Mesendoderm (in vitro differentiated cells): ENCODE measurements around the gene SELENOK.

Experiments
- DNase-seq: peaks from one replicate; pipeline ENCODE4 v3.0.0; 2013
- H2AK5ac ChIP-seq: 2 replicates; pipeline ENCODE4 v1.6.1; 2013; ENCODE audit warnings: low read length, inconsistent platforms
- H2BK120ac ChIP-seq: 2 replicates; pipeline ENCODE4 v1.6.1; 2013; ENCODE audit warnings: low read depth, mild to moderate bottlenecking, low read length, moderate library complexity, mixed read lengths
- H2BK15ac ChIP-seq: replicated peaks from 2 replicates; pipeline ENCODE4 v1.6.1; 2013; ENCODE audit warnings: low read depth, mild to moderate bottlenecking, moderate library complexity
- H2BK5ac ChIP-seq: 2 replicates; pipeline ENCODE4 v1.6.1; 2013; ENCODE audit warnings: low read length, inconsistent platforms
- H3K18ac ChIP-seq: 2 replicates; pipeline ENCODE4 v1.6.1; 2013; ENCODE audit warnings: mild to moderate bottlenecking, low read length, mixed read lengths
- H3K23ac ChIP-seq: one replicate; pipeline ENCODE4 v1.6.1; 2013; ENCODE audit warnings: low read length
- H3K27ac ChIP-seq: 2 replicates; pipeline ENCODE4 v1.5.1; 2013; ENCODE audit warnings: low read depth, mild to moderate bottlenecking, inconsistent platforms, low read length, moderate library complexity
- H3K27me3 ChIP-seq: 2 replicates; pipeline ENCODE4 v1.6.1; 2013; ENCODE audit warnings: low read length, control low read depth, mild to moderate bottlenecking, inconsistent platforms; ENCODE audit not compliant: insufficient read depth, poor library complexity
- H3K36me3 ChIP-seq: 2 replicates; pipeline ENCODE4 v1.6.1; 2013; ENCODE audit warnings: low read length, inconsistent platforms; ENCODE audit not compliant: control insufficient read depth, insufficient read depth
- H3K4ac ChIP-seq: one replicate; pipeline ENCODE4 v1.6.1; 2013; ENCODE audit warnings: low read depth, mild to moderate bottlenecking, low read length, moderate library complexity
- H3K4me1 ChIP-seq: 2 replicates; pipeline ENCODE4 v1.6.1; 2013; ENCODE audit warnings: low read depth, low read length, inconsistent platforms; ENCODE audit not compliant: control insufficient read depth
- H3K4me2 ChIP-seq: 2 replicates; pipeline ENCODE4 v1.6.1; 2013; ENCODE audit warnings: low read length
- H3K4me3 ChIP-seq: 2 replicates; pipeline ENCODE4 v1.5.1; 2013; ENCODE audit warnings: mild to moderate bottlenecking, low read length
- H3K56ac ChIP-seq: one replicate; pipeline ENCODE4 v1.6.1; 2013; ENCODE audit warnings: low read length
- H3K79me1 ChIP-seq: 2 replicates; pipeline ENCODE4 v1.6.1; 2013; ENCODE audit warnings: low read length, inconsistent platforms
- H3K79me2 ChIP-seq: 2 replicates; pipeline ENCODE4 v1.6.1; 2013; ENCODE audit warnings: mild to moderate bottlenecking, low read length; ENCODE audit not compliant: control insufficient read depth, insufficient read depth
- H3K9ac ChIP-seq: 2 replicates; pipeline ENCODE4 v1.6.1; 2013; ENCODE audit warnings: low read length, inconsistent platforms
- H4K5ac ChIP-seq: one replicate; pipeline ENCODE4 v1.6.1; 2013; ENCODE audit warnings: low read length
- H4K8ac ChIP-seq: one replicate; pipeline ENCODE4 v1.6.1; 2013; ENCODE audit warnings: low read depth, mild to moderate bottlenecking, control low read depth, low read length, moderate library complexity
- WGBS: extraction: QIAGEN DNeasy Blood & Tissue Kit; methylation state at CpG from one replicate; pipeline ENCODE4 v1.1.7; 2013; ENCODE audit warnings: low lambda C conversion rate, missing lambda C conversion rate; ENCODE audit not compliant: insufficient coverage; ENCODE audit errors: extremely low coverage; 5-methylcytosine and 5-hydroxymethylcytosine counted together

The SELENOK gene

GRCh38 chr3:53913401-53913800 lies 21.7 kb upstream of the SELENOK start:
- Histone ChIP-seq H4K5ac (no peak overlapping the region), H3K27ac (no peak overlapping the region), H3K36me3 (no peaks in the 10 kb centered on the region), H3K4ac (no peak overlapping the region), H3K18ac (no peak overlapping the region), H3K4me2 (no peak overlapping the region), H2BK5ac (no peak overlapping the region), H3K56ac (no peak overlapping the region), H2AK5ac (no peak overlapping the region), H3K9ac (no peak overlapping the region), H3K79me2 (no peaks in the 10 kb centered on the region), H3K4me1 (no peaks in the 10 kb centered on the region), H2BK15ac (no peak overlapping the region), H2BK120ac (no peak overlapping the region), H3K27me3 (no peaks in the 10 kb centered on the region), H3K4me3 (no peak overlapping the region), H4K8ac (no peak overlapping the region), H3K23ac (no peak overlapping the region), H3K79me1 (no peaks in the 10 kb centered on the region)
- no CpG with 5 or more reads among the region's 8 CpGs for WGBS
- DNase-seq: peak; percentile 6

- no peak overlapping the region for H4K5ac ChIP-seq
- no peak overlapping the region for H2BK120ac ChIP-seq
- no peaks in the 10 kb centered on the region for H3K36me3 ChIP-seq
- H4K8ac ChIP-seq: no peak overlapping the region
- no peak overlapping the region for H2BK15ac ChIP-seq
- no peaks in the 10 kb centered on the region for H3K79me1 ChIP-seq
- no peak overlapping the region for H3K4me3 ChIP-seq
- H3K79me2 ChIP-seq: no peaks in the 10 kb centered on the region
- no peak overlapping the region for H2BK5ac ChIP-seq
- no peak overlapping the region for H3K23ac ChIP-seq
- H3K27ac ChIP-seq: no peak overlapping the region
- no peak overlapping the region for H3K4me2 ChIP-seq
- H3K56ac ChIP-seq: no peak overlapping the region
- peak; percentile 38 for DNase-seq
- H3K18ac ChIP-seq: no peak overlapping the region
- H3K27me3 ChIP-seq: peaks cover 2% of the 10 kb centered on the region
- no CpG with 5 or more reads among the region's 5 CpGs for WGBS
- no peak overlapping the region for H3K9ac ChIP-seq
- no peaks in the 10 kb centered on the region for H3K4me1 ChIP-seq
- H3K4ac ChIP-seq: no peak overlapping the region
- no peak overlapping the region for H2AK5ac ChIP-seq
Observed at GRCh38 chr3:53902711-53903110, 11.1 kb upstream of the SELENOK start.

GRCh38 chr3:53902067-53902466 lies 10.4 kb upstream of the SELENOK start:
- H2BK15ac ChIP-seq: no peak overlapping the region
- H3K36me3 ChIP-seq: no peaks in the 10 kb centered on the region
- no peak overlapping the region for H3K4ac ChIP-seq
- H2BK120ac ChIP-seq: no peak overlapping the region
- H3K27me3 ChIP-seq: peaks cover 2% of the 10 kb centered on the region
- no peaks in the 10 kb centered on the region for H3K79me2 ChIP-seq
- no peak overlapping the region for H2BK5ac ChIP-seq
- H4K8ac ChIP-seq: no peak overlapping the region
- H3K9ac ChIP-seq: no peak overlapping the region
- H2AK5ac ChIP-seq: no peak overlapping the region
- no peak overlapping the region for H3K4me3 ChIP-seq
- no peak overlapping the region for H3K18ac ChIP-seq
- H3K79me1 ChIP-seq: no peaks in the 10 kb centered on the region
- H3K4me2 ChIP-seq: no peak overlapping the region
- no CpG with 5 or more reads among the region's 1 CpG for WGBS
- no peak overlapping the region for H4K5ac ChIP-seq
- no peak overlapping the region for H3K23ac ChIP-seq
- H3K4me1 ChIP-seq: no peaks in the 10 kb centered on the region
- H3K56ac ChIP-seq: no peak overlapping the region
- H3K27ac ChIP-seq: no peak overlapping the region
- no peak for DNase-seq

- Histone ChIP-seq H3K27ac (no peak overlapping the region), H3K23ac (no peak overlapping the region), H3K18ac (no peak overlapping the region), H2AK5ac (no peak overlapping the region), H3K36me3 (no peaks in the 10 kb centered on the region), H4K5ac (no peak overlapping the region), H3K4me2 (no peak overlapping the region), H4K8ac (no peak overlapping the region), H2BK15ac (no peak overlapping the region), H3K56ac (no peak overlapping the region), H3K4me1 (no peaks in the 10 kb centered on the region), H3K79me1 (no peaks in the 10 kb centered on the region), H3K79me2 (no peaks in the 10 kb centered on the region), H2BK5ac (no peak overlapping the region), H3K4me3 (no peak overlapping the region), H2BK120ac (no peak overlapping the region), H3K27me3 (peaks cover 2% of the 10 kb centered on the region), H3K4ac (no peak overlapping the region), H3K9ac (no peak overlapping the region)
- no peak for DNase-seq
- no CpG with 5 or more reads among the region's 2 CpGs for WGBS
Observed at GRCh38 chr3:53900666-53901331, 9.1 kb upstream of the SELENOK start.

- H3K27ac ChIP-seq: no peak overlapping the region
- no peaks in the 10 kb centered on the region for H3K79me1 ChIP-seq
- H3K4me3 ChIP-seq: no peak overlapping the region
- H2BK15ac ChIP-seq: no peak overlapping the region
- no peaks in the 10 kb centered on the region for H3K4me1 ChIP-seq
- no peak overlapping the region for H2BK120ac ChIP-seq
- H3K56ac ChIP-seq: no peak overlapping the region
- no peak overlapping the region for H3K9ac ChIP-seq
- no CpG with 5 or more reads among the region's 2 CpGs for WGBS
- no peak overlapping the region for H3K4ac ChIP-seq
- H3K4me2 ChIP-seq: no peak overlapping the region
- H2AK5ac ChIP-seq: no peak overlapping the region
- no peak overlapping the region for H3K23ac ChIP-seq
- no peak overlapping the region for H2BK5ac ChIP-seq
- no peak for DNase-seq
- H3K27me3 ChIP-seq: peaks cover 2% of the 10 kb centered on the region
- H4K8ac ChIP-seq: no peak overlapping the region
- no peaks in the 10 kb centered on the region for H3K36me3 ChIP-seq
- H4K5ac ChIP-seq: no peak overlapping the region
- no peak overlapping the region for H3K18ac ChIP-seq
- H3K79me2 ChIP-seq: no peaks in the 10 kb centered on the region
Observed at GRCh38 chr3:53899750-53900149, 8.1 kb upstream of the SELENOK start.

GRCh38 chr3:53892286-53892637 lies 603 bp upstream of the SELENOK start:
- Histone ChIP-seq H3K23ac (no peak overlapping the region), H3K27ac (no peak overlapping the region), H2BK15ac (no peak overlapping the region), H3K4me2 (peak overlapping the region; percentile 29), H2BK120ac (no peak overlapping the region), H3K56ac (peak overlapping the region; percentile 25), H3K18ac (no peak overlapping the region), H3K79me1 (peaks cover 13% of the 10 kb centered on the region), H3K36me3 (no peaks in the 10 kb centered on the region), H3K4me3 (no peak overlapping the region), H2AK5ac (no peak overlapping the region), H3K27me3 (no peaks in the 10 kb centered on the region), H3K4me1 (peaks cover 5% of the 10 kb centered on the region), H4K8ac (peak overlapping the region; percentile 94), H3K79me2 (peaks cover 18% of the 10 kb centered on the region), H2BK5ac (no peak overlapping the region), H3K9ac (peak overlapping the region; percentile 57), H4K5ac (peak overlapping the region; percentile 88), H3K4ac (peak overlapping the region; percentile 36)
- WGBS: no CpG with 5 or more reads among the region's 4 CpGs
- DNase-seq: no peak
